CD4-positive, alpha-beta memory T cell (primary cell): ENCODE measurements around the gene CDC20. TPM values are rescaled to one million over a fixed set of nuclear protein-coding genes. Genes with fewer than 3 reads are reported as not detected.
A peak's percentile ranks its signal among the peaks of the same experiment; 100 is the strongest.

ENCODE experiments used
- CTCF ChIA-PET: fragments of 350-600 bp; sonication (Branson Sonifier 250); formaldehyde crosslinking; loops from one replicate; lab custom pipeline; 2021; ENCODE audit warnings: inconsistent platforms; ENCODE audit not compliant: partially characterized antibody; lab: Charles Lee
- POLR2A ChIA-PET: fragments of 350-600 bp; sonication (Branson Sonifier 250); formaldehyde crosslinking; loops from one replicate; lab custom pipeline; 2021; ENCODE audit not compliant: partially characterized antibody; lab: Charles Lee
- DNase-seq, 5 donors: peaks; one replicate each; pipeline versions ENCODE4 v3.0.0 to v3.0.0-alpha.2; 2020 to 2022; ENCODE audit warnings: mixed read lengths in 1 of 5
- H3K27ac ChIP-seq: one replicate; pipeline ENCODE4 v1.7.0; 2013; ENCODE audit warnings: low read depth, low read length
- H3K27me3 ChIP-seq: 2 replicates; pipeline ENCODE4 v1.7.0; 2013; ENCODE audit warnings: mild to moderate bottlenecking, low read length, moderate library complexity; ENCODE audit not compliant: insufficient read depth
- H3K36me3 ChIP-seq: 2 replicates; pipeline ENCODE4 v1.7.0; 2013; ENCODE audit warnings: mild to moderate bottlenecking, low read length, moderate library complexity; ENCODE audit not compliant: insufficient read depth
- H3K4me1 ChIP-seq: 2 replicates; pipeline ENCODE4 v1.7.0; 2013; ENCODE audit warnings: mild to moderate bottlenecking, low read length, moderate library complexity; ENCODE audit not compliant: insufficient read depth
- H3K4me3 ChIP-seq, 2 donors: one replicate each; pipeline ENCODE4 v1.7.0; 2013; ENCODE audit warnings: low read length in 2 of 2, mild to moderate bottlenecking in 1 of 2
- H3K9me3 ChIP-seq, 2 donors: one replicate each; pipeline ENCODE4 v1.7.0; 2013; ENCODE audit warnings: low read length in 2 of 2, control low read depth in 1 of 2; ENCODE audit not compliant: control insufficient read depth in 1 of 2
- H3K27ac Mint-ChIP-seq, 7 donors: one replicate each; pipeline ENCODE4 v1.8.0; 2020 to 2021; ENCODE audit warnings: mixed read lengths in 7 of 7, mild to moderate bottlenecking in 6 of 7, inconsistent platforms in 3 of 7, moderate library complexity in 3 of 7
- H3K27me3 Mint-ChIP-seq, 2 donors: one replicate each; pipeline ENCODE4 v1.8.0; 2020 to 2021; ENCODE audit warnings: mixed read lengths in 2 of 2
- H3K36me3 Mint-ChIP-seq, 2 donors: one replicate each; pipeline ENCODE4 v1.8.0; 2020 to 2021; ENCODE audit warnings: mixed read lengths in 2 of 2, inconsistent platforms in 1 of 2, mild to moderate bottlenecking in 1 of 2
- H3K4me1 Mint-ChIP-seq, 4 donors: one replicate each; pipeline ENCODE4 v1.8.0; 2020 to 2021; ENCODE audit warnings: mixed read lengths in 4 of 4, mild to moderate bottlenecking in 1 of 4
- H3K4me3 Mint-ChIP-seq, 8 donors: one replicate each; pipeline ENCODE4 v1.8.0; 2020 to 2021; ENCODE audit warnings: mixed read lengths in 8 of 8, mild to moderate bottlenecking in 7 of 8, moderate library complexity in 6 of 8, inconsistent platforms in 3 of 8
- H3K9me3 Mint-ChIP-seq, 8 donors: one replicate each; pipeline ENCODE4 v1.8.0; 2020 to 2021; ENCODE audit warnings: mixed read lengths in 8 of 8, mild to moderate bottlenecking in 5 of 8, inconsistent platforms in 3 of 8, moderate library complexity in 1 of 8
- intact Hi-C: fragments of 100-400 bp; cut with micrococcal nuclease; formaldehyde crosslinking; loops from one replicate; pipeline ENCODE4 v1.15.1; 2023
- polyA plus RNA-seq, 2 donors: library from polyadenylated mRNA; unstranded; fragments of 300-500 nt; fragmentation: Illumina TruSeq; gene quantifications; one replicate each; pipeline ENCODE4 v1.2.3, GENCODE V29; 2021
- total RNA-seq, 2 experiments: library from RNA; stranded (reverse); gene quantifications; one replicate each; pipeline ENCODE4 v1.2.3, GENCODE V29; 2021

CDC20 gene
- total and polyA plus RNA-seq, 4 experiments from 2014 or later: 0.14 to 0.32 TPM; not detected in 2

DNA sequence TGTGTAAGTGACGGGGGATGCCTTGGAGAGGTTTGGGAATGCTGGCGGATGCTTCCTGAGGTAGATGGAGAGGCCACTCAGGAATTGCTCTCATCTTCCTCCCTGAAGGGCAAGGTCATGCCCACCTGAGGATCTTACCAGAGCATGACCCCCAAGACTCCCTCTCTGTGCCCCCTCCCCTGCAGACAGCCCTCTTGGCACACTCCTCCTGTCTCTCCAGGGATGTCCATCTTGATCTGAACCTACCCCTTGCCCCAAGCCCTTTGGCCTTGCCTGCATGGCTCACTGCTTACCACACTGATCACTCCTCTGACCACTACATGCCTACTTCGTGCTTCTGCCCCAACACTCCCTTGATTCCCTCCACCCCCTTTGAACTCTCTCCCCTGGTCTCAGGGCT, 39.0 kb upstream of the CDC20 start:
- Mint-ChIP-seq H3K9me3 (peaks cover 0 to 10% (median 6%) of the 10 kb centered on the region in 8 donors), H3K4me3 (no peak overlapping the region), H3K27me3 (peaks cover 0 to 2% of the 10 kb centered on the region in 2 donors), H3K4me1 (no peaks in the 10 kb centered on the region), H3K27ac (no peak overlapping the region), H3K36me3 (peaks cover 0 to 2% of the 10 kb centered on the region in 2 donors)
- no peaks in the 10 kb centered on the region for H3K36me3 ChIP-seq
- H3K27ac ChIP-seq: no peak overlapping the region
- H3K4me1 ChIP-seq: no peaks in the 10 kb centered on the region
- CTCF ChIA-PET: no interaction called here
- intact Hi-C loops: no loop called here
- H3K4me3 ChIP-seq: no peak overlapping the region
- no peaks in the 10 kb centered on the region for H3K27me3 ChIP-seq
- DNase-seq: no peak
- POLR2A ChIA-PET: no interaction called here
- H3K9me3 ChIP-seq: peaks cover 0 to 3% of the 10 kb centered on the region in 2 donors

DNA sequence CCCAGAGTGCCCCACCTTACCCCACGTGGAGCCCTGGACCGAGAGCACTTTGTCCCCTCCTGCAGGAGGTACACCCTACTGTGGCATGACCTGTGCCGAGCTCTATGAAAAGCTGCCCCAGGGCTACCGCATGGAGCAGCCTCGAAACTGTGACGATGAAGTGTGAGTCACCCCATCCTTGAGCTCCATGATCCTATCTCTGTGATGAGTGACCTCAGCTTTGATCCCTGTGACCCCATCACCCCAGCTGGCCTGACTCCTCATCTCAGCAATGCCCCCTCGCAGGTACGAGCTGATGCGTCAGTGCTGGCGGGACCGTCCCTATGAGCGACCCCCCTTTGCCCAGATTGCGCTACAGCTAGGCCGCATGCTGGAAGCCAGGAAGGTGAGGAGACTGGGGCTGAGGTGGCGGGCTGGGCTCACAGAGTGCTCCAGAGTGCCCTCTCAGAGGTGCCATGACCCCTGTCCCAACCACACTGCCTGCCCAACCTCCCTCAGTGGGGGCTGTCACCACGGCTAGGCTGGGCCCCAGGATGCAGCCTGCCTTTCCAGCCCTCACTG, 37.4 kb upstream of the CDC20 start:
- ChIA-PET CTCF (no interaction called here), POLR2A (no interaction called here)
- no peaks in the 10 kb centered on the region for H3K27me3 ChIP-seq
- peaks cover 0 to 4% of the 10 kb centered on the region in 2 donors for H3K9me3 ChIP-seq
- Mint-ChIP-seq H3K27me3 (peaks cover 0 to 4% of the 10 kb centered on the region in 2 donors), H3K9me3 (peaks cover 2 to 21% (median 17%) of the 10 kb centered on the region in 8 donors), H3K4me3 (no peak overlapping the region), H3K27ac (no peak overlapping the region), H3K36me3 (peaks cover 4 to 5% of the 10 kb centered on the region in 2 donors), H3K4me1 (no peaks in the 10 kb centered on the region)
- H3K27ac ChIP-seq: no peak overlapping the region
- no peaks in the 10 kb centered on the region for H3K4me1 ChIP-seq
- intact Hi-C loops: no loop called here
- no peaks in the 10 kb centered on the region for H3K36me3 ChIP-seq
- DNase-seq: no peak
- no peak overlapping the region for H3K4me3 ChIP-seq

DNA sequence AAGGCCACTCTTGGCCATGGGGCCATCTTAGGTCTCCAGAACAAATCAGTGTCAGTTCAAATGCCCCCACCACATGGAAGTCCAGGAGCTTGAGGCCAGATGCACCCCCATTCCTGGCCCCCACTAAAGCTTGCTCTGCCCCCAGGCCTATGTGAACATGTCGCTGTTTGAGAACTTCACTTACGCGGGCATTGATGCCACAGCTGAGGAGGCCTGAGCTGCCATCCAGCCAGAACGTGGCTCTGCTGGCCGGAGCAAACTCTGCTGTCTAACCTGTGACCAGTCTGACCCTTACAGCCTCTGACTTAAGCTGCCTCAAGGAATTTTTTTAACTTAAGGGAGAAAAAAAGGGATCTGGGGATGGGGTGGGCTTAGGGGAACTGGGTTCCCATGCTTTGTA, 36.3 kb upstream of the CDC20 start:
- no peak overlapping the region for H3K27ac Mint-ChIP-seq
- H3K4me1 Mint-ChIP-seq: no peaks in the 10 kb centered on the region
- peaks cover 0 to 4% of the 10 kb centered on the region in 2 donors for H3K9me3 ChIP-seq
- H3K36me3 Mint-ChIP-seq: peaks cover 4 to 5% of the 10 kb centered on the region in 2 donors
- no peaks in the 10 kb centered on the region for H3K27me3 ChIP-seq
- no peak overlapping the region for H3K4me3 Mint-ChIP-seq
- H3K27me3 Mint-ChIP-seq: peaks cover 0 to 4% of the 10 kb centered on the region in 2 donors
- no peak overlapping the region for H3K4me3 ChIP-seq
- CTCF ChIA-PET: interaction anchor here (0.8 kb wide), 1 partner anchor 13 kb away, joined by 4 read pairs; no protein-coding TSS in a partner anchor
- DNase-seq: no peak
- intact Hi-C loops: no loop called here
- no peaks in the 10 kb centered on the region for H3K36me3 ChIP-seq
- POLR2A ChIA-PET: no interaction called here
- H3K27ac ChIP-seq: no peak overlapping the region
- no peaks in the 10 kb centered on the region for H3K4me1 ChIP-seq
- peaks cover 2 to 28% (median 21%) of the 10 kb centered on the region in 8 donors for H3K9me3 Mint-ChIP-seq

DNA sequence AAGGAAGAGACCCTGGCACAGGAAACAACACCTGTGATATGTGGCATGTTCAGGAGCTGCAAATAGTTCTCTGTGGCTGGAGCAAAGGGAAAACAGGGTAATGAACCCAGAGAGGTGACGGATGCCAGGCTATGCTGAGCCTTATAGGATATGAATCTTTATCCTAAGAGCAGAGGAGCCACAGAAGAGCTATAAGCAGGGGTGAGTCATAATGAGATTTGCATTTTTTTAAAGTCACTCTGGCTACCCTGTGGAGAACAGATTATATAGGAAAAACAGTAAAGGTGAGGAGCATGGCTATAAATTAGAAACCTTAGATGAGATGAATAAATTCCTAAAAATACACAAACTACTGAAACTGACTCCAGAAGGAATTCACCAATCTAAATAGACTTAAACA, 34.0 kb upstream of the CDC20 start:
- Histone ChIP-seq H3K27ac (no peak overlapping the region), H3K4me1 (no peaks in the 10 kb centered on the region), H3K4me3 (no peak overlapping the region), H3K36me3 (no peaks in the 10 kb centered on the region), H3K27me3 (no peaks in the 10 kb centered on the region), H3K9me3 (peaks cover 0 to 4% of the 10 kb centered on the region in 2 donors)
- ChIA-PET CTCF (no interaction called here), POLR2A (no interaction called here)
- intact Hi-C loops: no loop called here
- Mint-ChIP-seq H3K36me3 (peaks cover 4 to 5% of the 10 kb centered on the region in 2 donors), H3K27me3 (peaks cover 2 to 4% of the 10 kb centered on the region in 2 donors), H3K27ac (no peak overlapping the region), H3K9me3 (peaks cover 2 to 38% (median 27%) of the 10 kb centered on the region in 8 donors), H3K4me3 (no peak overlapping the region), H3K4me1 (no peaks in the 10 kb centered on the region)
- no peak for DNase-seq

DNA sequence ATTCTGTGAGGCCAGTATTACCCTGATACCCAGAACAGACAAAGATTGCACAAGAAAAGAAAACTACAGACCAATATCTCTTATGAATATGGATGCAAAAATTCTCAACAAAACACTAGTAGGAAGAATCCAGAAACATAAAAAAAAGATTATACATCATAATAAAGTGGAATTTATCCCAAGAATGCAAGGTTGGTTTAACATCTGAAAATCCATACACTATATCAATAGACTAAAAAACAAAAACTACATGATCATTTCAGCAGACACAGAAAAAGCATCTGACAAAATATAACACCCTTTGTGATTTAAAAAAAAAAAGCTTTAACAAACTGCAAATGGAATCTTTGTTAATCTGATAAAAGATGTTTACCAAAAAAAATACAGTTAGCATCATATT, 33.4 kb upstream of the CDC20 start:
- intact Hi-C loops: no loop called here

DNA sequence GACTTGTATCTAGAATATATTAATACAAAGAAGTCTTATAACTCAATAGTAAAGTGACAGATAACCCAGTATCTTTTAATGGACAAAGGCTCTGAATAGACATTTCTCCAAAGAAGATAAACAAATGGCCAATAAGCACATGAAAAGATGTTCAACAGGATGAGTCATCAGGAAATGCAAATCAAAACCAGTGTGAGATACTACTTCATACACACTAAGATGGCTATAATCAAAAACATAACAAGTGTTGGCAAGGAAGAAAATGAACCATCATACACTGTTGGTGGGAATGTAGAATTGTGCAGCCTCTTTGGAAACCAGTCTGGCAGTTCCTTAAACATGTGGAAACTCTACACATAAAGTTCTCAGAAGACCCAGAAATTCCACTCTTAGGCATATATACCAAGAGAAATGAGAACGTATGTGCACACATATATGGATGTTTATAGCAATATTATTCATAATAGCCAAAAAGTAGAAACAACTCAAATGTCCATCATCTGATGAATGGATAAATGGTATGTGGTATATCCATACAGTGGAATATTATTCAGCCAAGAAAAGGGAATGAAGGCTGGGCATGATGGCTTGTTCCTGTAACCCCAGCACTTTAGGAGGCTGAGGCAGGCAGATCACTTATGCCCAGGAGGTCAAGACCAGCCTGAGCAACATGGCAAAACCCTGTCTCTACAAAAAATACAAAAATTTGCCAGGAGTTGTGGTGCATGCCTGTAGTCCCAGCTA, 31.1 kb upstream of the CDC20 start:
- ChIA-PET POLR2A (no interaction called here), CTCF (no interaction called here)
- H3K9me3 ChIP-seq: peaks cover 0 to 4% of the 10 kb centered on the region in 2 donors
- Mint-ChIP-seq H3K4me3 (no peak overlapping the region), H3K4me1 (no peaks in the 10 kb centered on the region), H3K27me3 (peaks cover 2 to 4% of the 10 kb centered on the region in 2 donors), H3K27ac (no peak overlapping the region), H3K36me3 (peaks cover 4 to 5% of the 10 kb centered on the region in 2 donors), H3K9me3 (peaks cover 2 to 38% (median 27%) of the 10 kb centered on the region in 8 donors)
- intact Hi-C loops: no loop called here
- no peaks in the 10 kb centered on the region for H3K36me3 ChIP-seq
- H3K27me3 ChIP-seq: no peaks in the 10 kb centered on the region
- H3K4me1 ChIP-seq: no peaks in the 10 kb centered on the region
- no peak overlapping the region for H3K4me3 ChIP-seq
- H3K27ac ChIP-seq: no peak overlapping the region
- no peak for DNase-seq

More for the DNA sequence above, 33.4 kb upstream of the CDC20 start:
- Histone ChIP-seq H3K36me3 (no peaks in the 10 kb centered on the region), H3K9me3 (peaks cover 0 to 4% of the 10 kb centered on the region in 2 donors), H3K4me1 (no peaks in the 10 kb centered on the region), H3K4me3 (no peak overlapping the region), H3K27ac (no peak overlapping the region), H3K27me3 (no peaks in the 10 kb centered on the region)
- CTCF ChIA-PET: no interaction called here
- H3K27ac Mint-ChIP-seq: no peak overlapping the region
- H3K36me3 Mint-ChIP-seq: peaks cover 4 to 5% of the 10 kb centered on the region in 2 donors
- H3K4me3 Mint-ChIP-seq: no peak overlapping the region
- no peak for DNase-seq
- no peaks in the 10 kb centered on the region for H3K4me1 Mint-ChIP-seq
- POLR2A ChIA-PET: no interaction called here
- H3K9me3 Mint-ChIP-seq: peaks cover 2 to 38% (median 27%) of the 10 kb centered on the region in 8 donors
- H3K27me3 Mint-ChIP-seq: peaks cover 2 to 4% of the 10 kb centered on the region in 2 donors

DNA sequence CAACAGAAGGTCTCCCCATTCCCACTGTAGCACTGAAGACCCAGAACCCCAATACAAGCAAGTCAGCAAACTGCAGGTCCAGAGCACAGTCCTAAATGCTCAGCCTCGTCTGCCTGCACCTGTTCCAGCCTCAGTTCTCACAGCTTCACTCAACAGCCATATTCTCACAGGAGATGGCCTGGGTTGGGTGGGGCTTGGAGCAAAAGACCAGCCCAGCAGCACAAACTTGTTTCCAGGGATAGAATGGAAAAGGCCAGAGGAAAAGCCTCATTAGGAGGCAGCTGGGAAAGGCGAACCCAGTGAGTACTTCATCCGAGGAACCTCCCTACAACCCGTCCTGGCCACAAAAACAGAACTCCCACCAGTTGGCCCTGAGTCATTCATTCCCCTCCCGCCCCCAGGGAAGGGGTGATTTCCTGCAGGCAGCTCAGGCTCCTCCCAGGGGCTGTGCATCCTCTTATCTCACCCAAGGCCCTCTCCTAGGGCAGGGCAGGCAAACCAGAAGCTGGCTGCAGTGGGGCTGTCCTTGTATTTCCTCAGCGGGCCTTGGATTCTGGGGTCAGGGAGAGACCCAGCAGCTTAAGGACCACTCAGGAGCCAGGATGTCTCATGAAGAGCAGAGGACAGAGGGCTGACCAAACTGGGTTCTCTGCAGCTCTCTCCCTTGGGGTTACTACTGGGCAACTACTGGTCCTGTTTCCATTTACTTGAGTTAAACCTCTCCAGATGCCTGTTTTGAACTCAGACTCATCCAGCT, 28.6 kb upstream of the CDC20 start:
- intact Hi-C loops: no loop called here
- H3K4me1 ChIP-seq: no peaks in the 10 kb centered on the region
- CTCF ChIA-PET: no interaction called here
- no peaks in the 10 kb centered on the region for H3K9me3 ChIP-seq
- peaks cover 0 to 3% of the 10 kb centered on the region in 2 donors for H3K36me3 Mint-ChIP-seq
- DNase-seq: no peak
- no peaks in the 10 kb centered on the region for H3K27me3 ChIP-seq
- peaks cover 0 to 5% of the 10 kb centered on the region in 2 donors for H3K27me3 Mint-ChIP-seq
- no peak overlapping the region for H3K4me3 ChIP-seq
- no peaks in the 10 kb centered on the region for H3K4me1 Mint-ChIP-seq
- H3K36me3 ChIP-seq: no peaks in the 10 kb centered on the region
- H3K27ac Mint-ChIP-seq: peak overlapping the region in 1 of 7 donors; percentile 6
- peaks cover 2 to 24% (median 16%) of the 10 kb centered on the region in 8 donors for H3K9me3 Mint-ChIP-seq
- POLR2A ChIA-PET: no interaction called here
- H3K4me3 Mint-ChIP-seq: no peak overlapping the region
- no peak overlapping the region for H3K27ac ChIP-seq
